Spleen (tissue), 11 donors: Measurements from ENCODE around the gene OPCML. TPM values are rescaled to one million over a fixed set of nuclear protein-coding genes. Genes with fewer than 3 reads are reported as not detected.

Source experiments
- DNase-seq: peaks from one replicate; pipeline ENCODE4 v3.0.0-alpha.2; 2020
- H3K27ac ChIP-seq, 8 donors: fragments of 200-600 bp; sonication (generic) in 7 of 8; 1 replicate in 4 of 8; 2 replicates in 4 of 8; pipeline versions ENCODE4 v1.5.0 to v1.8.0; 2016 to 2021; ENCODE audit warnings: inconsistent platforms in 4 of 8, mild to moderate bottlenecking in 4 of 8, moderate library complexity in 1 of 8
- H3K27me3 ChIP-seq, 7 donors: fragments of 200-600 bp; sonication (generic) in 6 of 7; replicated peaks in 1 of 7; 1 replicate in 4 of 7; 2 replicates in 3 of 7; pipeline versions ENCODE4 v1.5.0 to v1.8.0; 2016 to 2021; ENCODE audit warnings: inconsistent platforms in 3 of 7, mild to moderate bottlenecking in 1 of 7
- H3K36me3 ChIP-seq, 6 donors: fragments of 200-600 bp; sonication (generic) in 5 of 6; 1 replicate in 4 of 6; 2 replicates in 2 of 6; pipeline versions ENCODE4 v1.5.0 to v1.8.0; 2016 to 2021; ENCODE audit warnings: inconsistent platforms in 2 of 6
- H3K4me1 ChIP-seq, 6 donors: fragments of 200-600 bp; sonication (generic) in 5 of 6; 1 replicate in 3 of 6; 2 replicates in 3 of 6; pipeline versions ENCODE4 v1.5.0 to v1.8.0; 2016 to 2021; ENCODE audit warnings: inconsistent platforms in 3 of 6
- H3K4me3 ChIP-seq, 8 donors: fragments of 200-600 bp; sonication (generic) in 7 of 8; 1 replicate in 4 of 8; 2 replicates in 4 of 8; pipeline versions ENCODE4 v1.5.0 to v1.8.0; 2016 to 2021; ENCODE audit warnings: inconsistent platforms in 4 of 8, mild to moderate bottlenecking in 4 of 8, moderate library complexity in 2 of 8
- H3K9me3 ChIP-seq, 8 donors: fragments of 200-600 bp; sonication (generic) in 7 of 8; 1 replicate in 4 of 8; 2 replicates in 4 of 8; pipeline versions ENCODE4 v1.5.0 to v1.8.0; 2016 to 2021; ENCODE audit warnings: inconsistent platforms in 4 of 8
- CTCF ChIP-seq, 11 experiments: fragments of 200-600 bp in 7 of 11; fragments of 450-650 bp in 4 of 11; sonication (generic) in 4 of 11; IDR thresholded peaks in 8 of 11; conservative IDR thresholded peaks in 3 of 11; 1 replicate in 7 of 11; 2 replicates in 4 of 11; pipeline versions ENCODE4 v1.4.0 to v1.8.0; 2016 to 2021; ENCODE audit warnings: antibody characterized with exemption in 11 of 11, inconsistent platforms in 4 of 11, mild to moderate bottlenecking in 1 of 11
- POLR2A ChIP-seq, 3 donors: fragments of 450-650 bp; IDR thresholded peaks; one replicate each; pipeline ENCODE4 v1.5.1; 2017; ENCODE audit warnings: antibody characterized with exemption in 3 of 3, mild to moderate bottlenecking in 1 of 3
- POLR2AphosphoS5 ChIP-seq, 3 donors: sonication (generic); formaldehyde crosslinking; IDR thresholded peaks; one replicate each; pipeline ENCODE4 v1.5.1; 2017; ENCODE audit warnings: antibody characterized with exemption in 3 of 3
- WGBS, 5 donors: extraction: QIAGEN DNeasy Blood & Tissue Kit in 3 of 5; methylation state at CpG; one replicate each; pipeline versions ENCODE4 v1.1.5 to v1.1.7; 2013 to 2018; 5-methylcytosine and 5-hydroxymethylcytosine counted together
- intact Hi-C: fragments of 100-400 bp; cut with DNase I; formaldehyde crosslinking; loops from one replicate; pipeline ENCODE4 v1.15.0; 2023; ENCODE audit warnings: low total_unique reads
- polyA plus RNA-seq, 3 donors: library from polyadenylated mRNA; stranded (reverse); fragments of 200-250 nt; gene quantifications; one replicate each; pipeline ENCODE4 v1.2.1, GENCODE V29; 2013
- total RNA-seq, 7 donors: library from RNA; depleted of rRNA in 3 of 7; stranded (reverse); fragments of >200 nt in 3 of 7; fragmentation: NEBNext Ultra II Directional in 4 of 7; extraction: Animal tissue kit (Norgen Biotek cat#: 25700) in 4 of 7; gene quantifications; one replicate each; pipeline versions ENCODE4 v1.1.0 to v1.2.1, GENCODE V29; 2016 to 2021
- donor health status: healthy with polysubstance abuse.
- donor health status: DM: no; HTN: no; CAD: no; lungs with moderate emphysema.
- donor health status: DM: no; HTN: no; CAD: no.
- donor health status: Bipolar disorder and iron deficiency.
- donor health status: healthy.
- donor health status: DM: no; HTN: no; CAD: no.
- donor health status: DM: yes; HTN: yes; CAD: no.

The OPCML gene
- total and polyA plus RNA-seq, 10 donors = 0.09 to 10.7 (median 3.1) TPM

- no peaks in the 10 kb centered on the region for H3K4me1 ChIP-seq
- H3K9me3 ChIP-seq = no peaks in the 10 kb centered on the region
- intact Hi-C loops = no loop called here
- 50 to 64% (median 57%) methylated on average over 3 of the region's 3 CpGs for WGBS, 5 donors
- H3K4me3 ChIP-seq = no peak overlapping the region
- no peak overlapping the region for H3K27ac ChIP-seq
- TF ChIP-seq POLR2AphosphoS5 (IDR thresholded peaks at IDR 0.05) (no peak), CTCF (IDR thresholded peaks at IDR 0.05 in 8 of 11, conservative IDR thresholded peaks at IDR 0.05 in 3 of 11) (no peak), POLR2A (IDR thresholded peaks at IDR 0.05) (no peak)
- DNase-seq = no peak
- no peaks in the 10 kb centered on the region for H3K36me3 ChIP-seq
- H3K27me3 ChIP-seq = no peaks in the 10 kb centered on the region
These were observed 206.6 kb downstream of the OPCML start for GRCh38 chr11:133325711-133326110.

GRCh38 chr11:133323354-133323753 lies 208.9 kb downstream of the OPCML start:
- no peak overlapping the region for H3K4me3 ChIP-seq
- DNase-seq = no peak
- H3K36me3 ChIP-seq = no peaks in the 10 kb centered on the region
- H3K4me1 ChIP-seq = no peaks in the 10 kb centered on the region
- H3K27ac ChIP-seq = no peak overlapping the region
- 65 to 80% (median 72%) methylated on average over 3 of the region's 3 CpGs for WGBS, 5 donors
- H3K27me3 ChIP-seq = no peaks in the 10 kb centered on the region
- intact Hi-C loops = no loop called here
- no peak for TF ChIP-seq POLR2A (IDR thresholded peaks at IDR 0.05)
- TF ChIP-seq CTCF (IDR thresholded peaks at IDR 0.05 in 8 of 11, conservative IDR thresholded peaks at IDR 0.05 in 3 of 11) = no peak
- TF ChIP-seq POLR2AphosphoS5 (IDR thresholded peaks at IDR 0.05) = no peak
- no peaks in the 10 kb centered on the region for H3K9me3 ChIP-seq

GRCh38 chr11:133318221-133318620 lies 214.1 kb downstream of the OPCML start:
- WGBS, 5 donors = 38 to 46% (median 41%) methylated on average over 5 of the region's 5 CpGs
- Histone ChIP-seq H3K27ac (no peak overlapping the region), H3K36me3 (no peaks in the 10 kb centered on the region), H3K4me1 (no peaks in the 10 kb centered on the region), H3K4me3 (no peak overlapping the region), H3K9me3 (no peaks in the 10 kb centered on the region), H3K27me3 (no peaks in the 10 kb centered on the region)
- intact Hi-C loops = no loop called here
- TF ChIP-seq POLR2AphosphoS5 (IDR thresholded peaks at IDR 0.05) (no peak), POLR2A (IDR thresholded peaks at IDR 0.05) (no peak), CTCF (IDR thresholded peaks at IDR 0.05 in 8 of 11, conservative IDR thresholded peaks at IDR 0.05 in 3 of 11) (no peak)
- DNase-seq = no peak

- H3K36me3 ChIP-seq = no peaks in the 10 kb centered on the region
- no peaks in the 10 kb centered on the region for H3K4me1 ChIP-seq
- H3K4me3 ChIP-seq = no peak overlapping the region
- peaks cover 0 to 9% (median 2%) of the 10 kb centered on the region in 8 donors for H3K9me3 ChIP-seq
- TF ChIP-seq CTCF (IDR thresholded peaks at IDR 0.05 in 8 of 11, conservative IDR thresholded peaks at IDR 0.05 in 3 of 11) (no peak), POLR2AphosphoS5 (IDR thresholded peaks at IDR 0.05) (no peak), POLR2A (IDR thresholded peaks at IDR 0.05) (no peak)
- 47 to 69% (median 60%) methylated on average over 1 of the region's 1 CpG for WGBS, 5 donors
- no peak overlapping the region for H3K27ac ChIP-seq
- DNase-seq = no peak
- intact Hi-C loops = no loop called here
- no peaks in the 10 kb centered on the region for H3K27me3 ChIP-seq
These were observed 221.1 kb downstream of the OPCML start for GRCh38 chr11:133311230-133311629.
